ENCODE data around the gene GAS2.

DNA sequence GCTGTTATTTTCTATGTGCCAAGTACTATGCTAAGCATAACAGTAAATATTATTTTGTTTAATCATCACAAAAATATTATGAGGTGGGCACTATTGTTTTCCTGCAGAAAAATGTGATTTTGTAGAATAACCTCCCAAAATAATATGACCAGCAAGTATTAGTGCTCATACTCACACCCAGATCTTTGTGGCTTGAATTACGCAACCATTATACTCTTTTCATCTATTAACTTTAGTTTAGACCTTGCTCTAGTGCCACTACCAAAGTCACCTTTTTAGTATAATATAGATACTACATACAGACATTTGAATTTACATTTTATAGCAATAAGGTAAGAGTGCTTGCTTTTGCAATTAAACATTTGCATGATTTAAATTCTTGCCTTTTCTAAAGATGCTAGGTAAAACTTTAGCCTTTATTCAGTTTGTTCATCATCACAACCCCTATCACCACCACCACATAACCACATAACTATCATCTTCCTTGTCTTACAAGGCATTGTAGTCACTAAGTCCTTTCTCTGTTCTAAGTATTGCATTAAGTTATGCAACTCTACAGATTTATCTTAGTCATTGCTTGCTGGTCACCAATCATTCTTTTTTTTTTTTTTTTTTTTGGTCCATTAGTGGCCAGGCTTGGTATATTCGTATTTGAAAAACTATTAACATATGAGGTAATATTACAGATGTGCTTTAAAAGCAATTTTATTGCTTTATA is 68.4 kb downstream of the GAS2 start:
- no peak for TF ChIP-seq FOXM1 (IDR thresholded peaks at IDR 0.05; ENCODE audit: borderline replicate concordance)
- no peak for TF ChIP-seq CTBP1 (IDR thresholded peaks at IDR 0.05; ENCODE audit: borderline replicate concordance)

Measured in HEK293T (cell line).